ENCODE data around the gene C5AR1. TPM values are rescaled to one million over a fixed set of nuclear protein-coding genes. Genes with fewer than 3 reads are reported as not detected.
A peak's percentile ranks its signal among the peaks of the same experiment; 100 is the strongest.

The C5AR1 gene
- total RNA-seq, 1 experiment from 2014 or later: 6.2 TPM

GRCh38 chr19:47309038-47309437 lies 623 bp upstream of the C5AR1 start:
- H3K36me3 Mint-ChIP-seq (ENCODE audit: insufficient read depth, unreplicated experiment): peaks cover 19% of the 10 kb centered on the region
- H3K9me3 Mint-ChIP-seq (ENCODE audit: low read depth, unreplicated experiment): no peaks in the 10 kb centered on the region
- no peak overlapping the region for H3K4me3 Mint-ChIP-seq (ENCODE audit: low read depth, unreplicated experiment)
- no peak for DNase-seq
- CTCF ChIA-PET: interaction anchor here (0.8 to 1.1 kb wide), 2 partner anchors 25 to 82 kb away, joined by 3 read pairs; no protein-coding TSS in a partner anchor
- H3K4me1 Mint-ChIP-seq (ENCODE audit: low read depth, unreplicated experiment): peaks cover 20% of the 10 kb centered on the region
- BruUV-seq (replicated peaks): no TSS peak
- peaks cover 13% of the 10 kb centered on the region for H3K27me3 Mint-ChIP-seq (ENCODE audit: unreplicated experiment)
- H3K27ac Mint-ChIP-seq (ENCODE audit: unreplicated experiment): no peak overlapping the region
- intact Hi-C loops (cut with micrococcal nuclease; ENCODE audit: unreplicated experiment): no loop called here
- no peak for TF ChIP-seq CTCF (IDR thresholded peaks at IDR 0.05; ENCODE audit: unreplicated experiment)

GRCh38 chr19:47310323-47310722 lies 662 bp downstream of the C5AR1 start:
- Mint-ChIP-seq H3K4me1 (ENCODE audit: low read depth, unreplicated experiment) (peaks cover 26% of the 10 kb centered on the region), H3K36me3 (ENCODE audit: insufficient read depth, unreplicated experiment) (peaks cover 20% of the 10 kb centered on the region), H3K27me3 (ENCODE audit: unreplicated experiment) (peaks cover 13% of the 10 kb centered on the region), H3K4me3 (ENCODE audit: low read depth, unreplicated experiment) (no peak overlapping the region), H3K27ac (ENCODE audit: unreplicated experiment) (no peak overlapping the region), H3K9me3 (ENCODE audit: low read depth, unreplicated experiment) (no peaks in the 10 kb centered on the region)
- CTCF ChIA-PET: no interaction called here
- intact Hi-C loops (cut with micrococcal nuclease; ENCODE audit: unreplicated experiment): no loop called here
- BruUV-seq (replicated peaks): no TSS peak
- no peak for TF ChIP-seq CTCF (IDR thresholded peaks at IDR 0.05; ENCODE audit: unreplicated experiment)
- no peak for DNase-seq

- Mint-ChIP-seq H3K27ac (ENCODE audit: unreplicated experiment) (no peak overlapping the region), H3K4me3 (ENCODE audit: low read depth, unreplicated experiment) (no peak overlapping the region), H3K36me3 (ENCODE audit: insufficient read depth, unreplicated experiment) (peaks cover 22% of the 10 kb centered on the region), H3K27me3 (ENCODE audit: unreplicated experiment) (peaks cover 13% of the 10 kb centered on the region), H3K4me1 (ENCODE audit: low read depth, unreplicated experiment) (peaks cover 27% of the 10 kb centered on the region), H3K9me3 (ENCODE audit: low read depth, unreplicated experiment) (no peaks in the 10 kb centered on the region)
- no TSS peak for BruUV-seq (replicated peaks)
- no peak for DNase-seq
- TF ChIP-seq CTCF (IDR thresholded peaks at IDR 0.05; ENCODE audit: unreplicated experiment): no peak
- CTCF ChIA-PET: no interaction called here
- intact Hi-C loops (cut with micrococcal nuclease; ENCODE audit: unreplicated experiment): no loop called here
Observed at GRCh38 chr19:47310819-47311218, 1.2 kb downstream of the C5AR1 start.

- Mint-ChIP-seq H3K4me1 (ENCODE audit: low read depth, unreplicated experiment) (peaks cover 36% of the 10 kb centered on the region), H3K27me3 (ENCODE audit: unreplicated experiment) (peaks cover 13% of the 10 kb centered on the region), H3K9me3 (ENCODE audit: low read depth, unreplicated experiment) (no peaks in the 10 kb centered on the region), H3K27ac (ENCODE audit: unreplicated experiment) (peak overlapping the region; percentile 78), H3K4me3 (ENCODE audit: low read depth, unreplicated experiment) (no peak overlapping the region), H3K36me3 (ENCODE audit: insufficient read depth, unreplicated experiment) (peaks cover 30% of the 10 kb centered on the region)
- no peak for TF ChIP-seq CTCF (IDR thresholded peaks at IDR 0.05; ENCODE audit: unreplicated experiment)
- intact Hi-C loops (cut with micrococcal nuclease; ENCODE audit: unreplicated experiment): no loop called here
- CTCF ChIA-PET: interaction anchor here (1.2 kb wide), 1 partner anchor 37 kb away, joined by 4 read pairs; the partner anchor contains the start of gene DHX34
- no TSS peak for BruUV-seq (replicated peaks)
- no peak for DNase-seq
Observed at GRCh38 chr19:47312366-47313006, 2.8 kb downstream of the C5AR1 start.

Data from Calu3 (cell line).